ENCODE results near the gene PKIB.
"Not testable (repeated sequence)": the region's sequence is repeated elsewhere in the genome, so short reads cannot be mapped to it uniquely, and the experiment has no call there.

The PKIB gene

DNA sequence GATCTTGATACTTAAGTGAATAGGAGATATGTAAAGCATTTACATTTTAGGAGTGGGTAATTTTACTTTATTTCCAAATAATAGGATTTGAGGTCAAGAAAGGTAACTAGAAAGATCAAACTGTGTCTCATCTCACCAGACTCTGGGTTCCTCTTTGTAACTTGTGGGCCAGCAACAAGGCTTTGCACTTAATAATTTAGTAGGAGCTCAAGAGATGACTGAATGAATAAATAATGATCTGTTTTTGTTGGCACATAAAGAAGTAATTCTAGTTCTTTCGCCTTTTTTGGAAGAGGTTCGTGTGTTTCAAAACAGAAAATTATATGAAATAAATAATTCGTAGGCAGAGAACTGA lies 101.9 kb downstream of the PKIB start:
- no peak for DNase-seq (ENCODE audit: low read depth)

DNA sequence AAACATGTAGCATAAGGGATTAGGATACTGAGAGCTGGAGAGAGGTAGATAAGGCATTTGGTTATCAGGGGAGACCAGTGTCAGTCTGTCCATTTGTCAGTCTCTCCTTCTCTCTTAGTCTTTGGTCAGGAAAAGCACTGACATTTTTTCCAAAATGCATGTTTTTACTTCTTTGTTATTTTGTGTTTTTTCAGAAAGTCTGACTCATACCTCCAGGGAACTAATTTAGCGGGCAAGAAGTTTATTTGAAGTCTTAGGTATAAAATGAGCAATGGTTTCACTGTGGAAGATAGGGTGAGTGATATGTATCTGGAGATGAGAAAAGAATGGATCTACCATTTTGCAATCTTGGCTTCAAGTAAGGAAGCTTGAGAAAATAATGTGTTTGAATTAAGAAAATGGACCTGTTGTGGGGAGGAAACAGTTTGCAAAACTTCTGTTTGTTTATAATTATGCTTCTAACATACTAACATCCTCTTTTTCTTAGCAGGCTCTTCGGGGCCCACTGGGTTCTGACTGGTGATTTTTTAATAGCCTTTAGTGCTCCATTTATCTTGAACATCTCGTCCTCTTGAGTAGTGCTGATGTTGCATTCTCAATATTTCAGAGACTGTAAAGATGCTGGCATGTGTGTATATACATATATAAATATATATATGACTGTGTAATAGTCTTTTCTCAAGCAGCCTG lies 102.4 kb downstream of the PKIB start:
- no peak for DNase-seq (ENCODE audit: low read depth)

DNA sequence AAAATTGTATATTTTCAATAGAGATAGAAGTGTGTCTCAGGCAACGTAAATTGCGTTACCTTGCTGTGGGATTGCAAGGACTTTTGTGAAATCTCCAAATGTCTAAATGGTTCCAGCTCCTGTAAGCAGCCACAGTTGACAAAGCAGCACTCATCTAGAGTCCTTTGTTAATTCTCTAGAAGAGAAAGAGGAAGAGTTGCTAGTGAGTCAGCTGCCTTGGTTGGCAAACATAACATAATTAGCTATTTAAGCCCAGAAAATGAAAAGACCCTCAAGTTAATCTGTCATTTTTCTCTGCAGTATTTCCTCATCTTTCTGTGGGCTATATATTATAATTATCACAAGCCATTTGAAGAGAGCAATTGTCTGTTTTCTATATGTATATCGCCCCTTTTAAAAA lies 102.9 kb downstream of the PKIB start:
- no peak for DNase-seq (ENCODE audit: low read depth)

DNA sequence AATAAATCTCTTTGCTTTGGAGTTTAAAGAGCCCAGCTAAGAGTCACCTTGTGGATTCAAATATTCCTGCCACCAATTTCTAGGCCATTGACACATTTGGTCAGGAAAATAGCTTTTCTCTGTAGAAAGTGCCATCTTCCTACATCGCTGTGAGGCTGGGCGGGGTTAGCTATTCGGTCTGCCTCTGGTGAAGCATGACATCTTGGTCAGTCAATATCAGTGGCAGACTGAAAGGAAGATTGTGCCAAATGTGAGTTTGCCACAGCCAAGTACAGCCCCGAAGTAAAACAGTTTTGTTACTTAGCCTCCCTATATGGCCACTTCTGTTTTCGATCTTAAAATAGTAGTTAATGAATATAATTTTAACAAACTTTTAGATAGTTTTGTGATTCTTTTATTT lies 103.9 kb downstream of the PKIB start:
- no peak for DNase-seq (ENCODE audit: low read depth)

DNA sequence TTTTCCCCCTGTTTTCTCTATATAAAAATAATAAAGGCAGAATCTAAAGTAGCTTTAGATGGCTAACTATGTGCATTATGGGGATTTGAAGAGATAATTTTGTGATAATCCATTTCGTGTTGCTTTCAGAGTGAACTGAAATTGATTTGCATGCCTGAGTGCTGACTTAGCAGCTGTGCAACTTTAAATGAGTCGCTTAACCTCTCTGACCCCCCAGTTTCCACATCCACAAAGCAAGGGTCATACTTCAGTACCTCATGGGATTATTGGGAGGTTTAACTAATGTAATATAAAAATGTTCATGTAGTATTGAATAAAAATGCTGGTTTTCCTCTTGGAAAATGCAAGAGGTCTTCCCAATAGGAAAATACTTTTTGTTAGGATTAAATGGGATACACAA lies 105.5 kb downstream of the PKIB start:
- no peak for DNase-seq (ENCODE audit: low read depth)

DNA sequence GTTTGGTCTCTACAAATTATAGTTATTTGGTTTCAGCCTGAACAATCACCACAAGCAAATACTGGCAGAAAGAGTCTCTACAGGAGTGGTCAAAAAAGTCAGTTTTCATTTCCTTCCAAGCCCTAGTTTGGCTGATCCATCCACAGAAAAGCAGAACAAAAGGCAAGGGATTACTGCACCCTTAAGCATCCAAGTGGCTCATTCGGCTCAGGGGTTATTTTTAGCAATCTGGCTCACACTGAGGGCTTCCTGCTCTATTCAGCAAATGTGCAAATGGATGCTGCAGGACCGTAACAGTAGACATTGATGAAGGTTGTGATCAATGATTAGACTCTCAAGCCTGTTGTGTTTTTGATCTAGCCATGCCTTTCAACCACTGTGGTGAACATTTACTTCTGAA lies 107.1 kb downstream of the PKIB start:
- no peak for DNase-seq (ENCODE audit: low read depth)

DNA sequence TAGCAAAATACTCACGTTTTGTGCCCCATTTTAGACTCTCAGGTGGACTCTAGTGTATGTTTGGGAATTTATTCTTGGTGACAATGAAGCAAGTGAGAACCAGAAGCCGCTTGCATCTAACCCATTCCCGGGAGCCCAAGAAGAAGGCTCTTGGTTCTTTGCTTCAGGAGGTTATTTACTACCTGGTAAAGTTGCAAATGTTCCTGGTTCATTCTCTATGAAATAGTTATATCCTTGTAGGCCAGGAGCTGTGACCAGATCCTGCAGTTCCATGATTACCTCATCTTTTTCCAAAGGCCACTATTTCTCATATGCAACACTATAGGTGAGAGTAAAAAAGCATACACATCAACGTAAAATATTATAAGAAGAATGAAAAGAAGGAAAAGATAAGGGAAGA lies 108.4 kb downstream of the PKIB start:
- no peak for DNase-seq (ENCODE audit: low read depth)

DNA sequence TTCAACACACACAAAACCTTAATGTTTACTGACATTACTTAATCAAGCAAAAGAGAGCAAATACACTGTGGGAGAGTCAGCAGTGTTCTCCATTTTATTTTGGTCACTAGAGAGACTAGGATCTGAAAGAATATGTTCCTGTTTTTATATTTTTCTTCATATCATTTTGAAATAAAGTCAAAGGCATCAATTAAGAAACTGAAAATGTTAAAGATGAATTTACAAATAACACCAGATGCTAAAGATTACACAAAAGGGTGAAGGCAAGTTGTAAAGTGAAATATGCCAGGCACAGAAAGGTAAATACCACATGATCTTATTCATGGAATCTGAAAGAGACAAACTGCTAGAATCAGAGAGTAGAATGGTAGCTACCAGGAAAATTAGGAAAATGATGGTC lies 109.0 kb downstream of the PKIB start:
- DNase-seq (ENCODE audit: low read depth): no peak

- no peak for DNase-seq (ENCODE audit: low read depth)
Measured at GRCh38 chr6:122722746-122723145, 112.5 kb downstream of the PKIB start.

DNA sequence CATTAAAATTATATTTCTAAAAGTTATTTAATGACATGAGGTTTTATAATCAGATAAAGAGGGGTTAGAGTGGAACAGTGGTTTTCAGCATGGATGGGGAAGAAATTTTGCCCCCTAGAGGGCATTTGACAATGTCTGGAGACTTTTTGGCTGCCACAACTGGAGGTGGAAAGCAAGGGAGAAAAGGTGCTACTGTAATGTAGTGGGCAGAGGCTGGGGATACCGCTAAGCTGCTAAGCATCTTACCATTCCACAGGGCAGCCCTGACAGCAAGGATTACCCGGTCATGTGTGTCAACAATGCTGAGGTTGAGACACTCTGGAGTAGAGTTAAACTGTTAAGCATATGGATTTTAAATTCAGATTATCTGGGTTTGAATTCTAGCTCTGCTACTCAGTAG lies 116.4 kb downstream of the PKIB start:
- DNase-seq (ENCODE audit: low read depth): no peak

- no peak for DNase-seq (ENCODE audit: low read depth)
Measured at GRCh38 chr6:122727244-122727643, 117.0 kb downstream of the PKIB start.

DNA sequence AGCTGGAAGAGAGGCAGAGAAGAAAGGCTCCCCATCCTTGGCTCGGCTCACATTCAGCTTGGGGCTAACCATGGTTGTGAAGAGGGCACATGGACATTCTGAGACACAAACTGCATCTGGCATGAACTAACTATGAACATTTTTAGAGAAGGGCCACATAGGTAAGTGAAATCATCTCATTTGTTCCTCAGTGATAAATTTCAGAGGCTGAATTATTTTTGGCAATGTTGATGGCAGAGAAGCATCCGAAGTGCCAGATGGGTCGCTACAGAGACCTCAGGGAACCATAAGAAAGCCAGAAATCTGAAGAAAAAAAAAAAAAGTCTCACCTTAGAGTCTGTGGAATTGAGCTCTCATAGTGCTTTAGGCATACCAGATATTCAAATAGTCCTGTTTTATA lies 120.1 kb downstream of the PKIB start:
- no peak for DNase-seq (ENCODE audit: low read depth)

GRCh38 chr6:122730775-122731386 lies 120.7 kb downstream of the PKIB start:
- DNase-seq (ENCODE audit: low read depth): no peak

- DNase-seq (ENCODE audit: low read depth): no peak
Measured at GRCh38 chr6:122733259-122733658, 123.1 kb downstream of the PKIB start.

DNA sequence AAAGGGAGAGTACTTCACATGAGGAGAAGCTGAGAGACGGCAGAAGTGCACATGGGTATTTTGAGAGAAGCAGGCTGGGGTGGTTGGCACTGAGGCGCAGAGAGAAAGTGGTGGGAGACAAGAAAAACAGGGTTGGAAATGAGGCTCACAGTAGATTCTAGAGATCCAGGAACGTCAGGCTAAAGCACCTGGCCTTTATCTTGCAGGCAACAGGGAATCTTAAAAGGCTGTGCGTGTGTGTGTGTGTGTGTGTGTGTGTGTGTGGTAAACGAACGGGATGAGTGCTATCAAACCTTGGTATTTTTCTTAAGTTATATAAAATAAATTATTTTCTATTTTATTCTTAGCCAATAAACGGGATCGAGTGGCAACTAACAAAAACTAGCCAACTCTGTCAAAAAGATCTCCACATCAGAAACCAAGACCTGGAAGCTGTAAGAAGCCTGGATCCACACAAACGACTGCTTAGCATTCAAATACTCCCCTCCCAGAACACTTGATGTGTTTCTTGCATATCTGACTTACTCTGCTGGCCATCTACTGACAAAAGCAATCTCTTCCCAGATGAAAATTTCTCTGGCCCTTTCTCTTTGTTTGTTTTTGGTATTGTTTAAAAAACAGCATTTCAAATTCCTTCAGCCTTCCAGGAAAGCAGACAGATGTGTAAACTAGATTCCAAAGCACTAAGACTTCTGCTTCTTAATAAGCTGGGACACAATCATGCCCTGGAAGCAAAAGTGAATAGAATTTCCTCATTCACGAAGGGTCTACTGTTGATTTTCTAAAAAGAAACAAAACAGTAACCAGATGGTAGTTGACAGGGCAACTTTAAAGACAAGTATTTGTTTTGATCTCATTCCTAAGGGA lies 124.6 kb downstream of the PKIB start:
- no peak for DNase-seq (ENCODE audit: low read depth)

DNA sequence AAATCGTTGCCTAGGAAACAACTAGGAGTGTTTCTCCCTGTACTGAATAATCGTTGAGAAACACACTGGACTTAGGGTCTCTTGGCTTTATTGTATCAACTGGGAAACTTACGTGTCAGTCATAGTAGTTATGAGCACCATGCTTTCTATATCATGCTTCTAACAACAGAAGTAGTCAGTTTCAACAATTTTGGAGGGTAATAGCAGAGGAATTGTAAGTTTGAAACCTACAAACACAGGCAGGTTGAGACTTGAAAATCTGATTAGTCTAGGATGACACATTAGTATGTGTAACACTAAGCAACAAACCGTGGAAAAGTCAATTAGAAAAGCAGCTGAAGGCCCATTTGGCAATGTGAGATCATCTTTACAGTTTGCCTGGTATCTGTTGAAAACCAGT lies 125.4 kb downstream of the PKIB start:
- DNase-seq (ENCODE audit: low read depth): no peak

GRCh38 chr6:122736163-122736562 lies 126.0 kb downstream of the PKIB start:
- no peak for DNase-seq (ENCODE audit: low read depth)

- no peak for DNase-seq (ENCODE audit: low read depth)
Measured at GRCh38 chr6:122736616-122737015, 126.4 kb downstream of the PKIB start.

DNA sequence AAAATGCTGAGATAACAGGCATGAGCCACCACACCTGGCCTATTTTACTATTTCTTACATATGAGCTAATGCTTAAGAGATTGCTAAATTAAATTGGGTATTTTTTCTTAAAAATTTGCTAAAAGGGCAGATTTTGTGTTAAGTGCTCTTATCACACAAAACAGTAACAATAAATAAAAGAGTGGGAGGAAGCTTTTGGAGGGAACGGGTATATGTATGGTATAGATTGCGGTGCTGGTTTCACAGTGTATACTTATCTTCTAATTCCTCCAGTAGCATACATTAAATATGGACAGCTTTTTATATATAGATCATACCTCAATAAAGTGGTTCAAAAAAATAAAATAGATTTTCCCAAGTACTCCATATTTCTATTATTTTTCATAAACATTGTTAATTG lies 129.9 kb downstream of the PKIB start:
- no peak for DNase-seq (ENCODE audit: low read depth)

DNA sequence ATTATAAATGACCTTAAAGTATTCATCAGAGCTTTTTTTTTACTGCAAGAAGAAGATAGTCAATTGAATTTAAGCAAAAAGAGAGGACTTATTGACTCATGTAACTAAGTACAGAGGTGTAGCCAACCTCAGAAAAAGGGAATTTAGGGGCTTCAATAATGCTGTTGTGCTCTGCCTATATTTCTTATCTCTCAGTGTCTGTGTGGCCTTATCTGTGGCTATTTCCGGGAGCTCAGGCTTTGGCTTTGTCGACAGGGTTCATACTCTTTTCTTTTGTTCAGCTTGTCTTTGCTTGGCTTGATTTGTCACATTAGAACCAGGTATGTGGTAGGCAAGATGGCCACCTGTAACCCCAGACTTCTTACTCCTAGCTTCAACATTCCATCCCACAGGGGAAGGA lies 130.7 kb downstream of the PKIB start:
- DNase-seq (ENCODE audit: low read depth): no peak

DNA sequence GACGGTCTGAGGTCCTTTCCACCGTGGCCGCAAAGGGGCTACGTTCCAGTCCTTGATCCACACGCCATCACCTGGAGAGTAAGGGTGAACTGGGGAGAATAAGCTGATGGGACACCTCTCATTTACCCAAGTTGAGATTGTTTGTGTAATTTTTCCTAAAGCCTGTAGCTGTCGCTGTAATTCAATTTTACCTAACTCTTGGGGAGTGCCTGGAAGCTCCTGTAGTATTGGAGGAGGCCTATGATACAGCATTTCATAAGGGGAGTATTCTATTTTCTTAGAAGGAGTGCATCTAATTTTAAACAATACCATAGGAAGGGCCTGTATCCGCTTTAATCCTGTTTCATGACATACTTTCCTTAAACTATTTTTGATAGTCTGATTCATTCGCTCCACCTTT lies 134.0 kb downstream of the PKIB start:
- DNase-seq (ENCODE audit: low read depth): not testable (repeated sequence)

DNA sequence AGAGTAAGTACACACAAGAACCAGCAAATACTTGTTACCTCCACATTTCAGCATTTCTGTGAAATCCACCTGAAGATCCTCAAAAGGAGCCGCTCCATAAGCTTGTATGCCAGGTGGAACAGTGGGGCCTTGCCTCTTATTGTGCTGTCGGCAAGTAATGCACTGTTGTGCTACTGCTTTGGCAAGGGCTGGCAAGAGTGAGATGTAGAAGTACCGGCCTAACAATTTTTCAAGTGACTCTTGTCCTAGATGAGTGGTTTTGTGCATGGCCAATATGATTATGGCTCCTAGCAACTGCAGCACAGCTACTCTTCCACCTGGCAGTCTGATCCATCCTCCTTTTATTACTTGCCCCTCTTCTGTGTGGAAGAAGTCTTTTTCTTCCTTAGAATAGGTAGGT lies 134.7 kb downstream of the PKIB start:
- not testable (repeated sequence) for DNase-seq (ENCODE audit: low read depth)

DNA sequence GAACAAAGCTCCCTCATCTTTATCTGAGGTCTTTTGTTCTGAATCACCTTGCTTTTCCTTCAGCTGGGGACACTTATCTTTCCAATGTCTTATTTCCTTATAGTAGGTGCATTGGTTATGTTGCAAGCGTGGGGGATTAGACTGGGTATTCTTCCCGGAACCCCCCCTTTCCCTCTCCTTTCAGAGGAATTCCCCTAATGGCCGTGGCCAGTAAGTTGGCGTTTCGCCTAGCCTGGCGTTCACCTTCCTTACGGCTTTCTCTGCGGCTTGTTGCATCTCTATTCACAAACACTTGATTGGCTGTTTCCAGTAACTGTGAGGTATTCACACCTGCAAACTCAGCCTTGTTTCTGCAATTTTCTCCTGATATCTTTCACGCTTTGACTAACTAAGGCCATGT lies 136.5 kb downstream of the PKIB start:
- DNase-seq (ENCODE audit: low read depth): no peak

Measured in stimulated activated CD4-positive, alpha-beta T cell treated with anti-CD3 and anti-CD28 coated beads, Interleukin-2, amount 100 ng/mL, for 4 hours (primary cell).